ENCODE data around the gene TEAD1. TPM values are rescaled to one million over a fixed set of nuclear protein-coding genes. Genes with fewer than 3 reads are reported as not detected.

Gene TEAD1
- polyA plus RNA-seq, 1 experiment = 79.2 TPM

GRCh38 chr11:12983336-12983735, 309.1 kb downstream of the TEAD1 start:
- no peak overlapping the region for H3K4me3 ChIP-seq (ENCODE audit: low read depth, low read length)
- no peak for DNase-seq (ENCODE audit: low read depth)
- H3K36me3 ChIP-seq (ENCODE audit: control insufficient read depth, insufficient read depth, low read length) = no peaks in the 10 kb centered on the region
- ChIA-PET POLR2A (no interaction called here), CTCF (interaction anchor here (1.0 to 1.4 kb wide), 2 partner anchors 9 to 15 kb away, joined by 3 to 4 read pairs; no protein-coding TSS in a partner anchor)
- peaks cover 17% of the 10 kb centered on the region for H3K27me3 ChIP-seq (ENCODE audit: control insufficient read depth, insufficient read depth, low read length)
- no peak for TF ChIP-seq CTCF (IDR thresholded peaks at IDR 0.05; ENCODE audit: insufficient read depth, low read depth, low read length)

- no peak for TF ChIP-seq CTCF (IDR thresholded peaks at IDR 0.05; ENCODE audit: insufficient read depth, low read depth, low read length)
- no peak for DNase-seq (ENCODE audit: low read depth)
- ChIA-PET POLR2A (no interaction called here), CTCF (no interaction called here)
- Histone ChIP-seq H3K36me3 (ENCODE audit: control insufficient read depth, insufficient read depth, low read length) (no peaks in the 10 kb centered on the region), H3K27me3 (ENCODE audit: control insufficient read depth, insufficient read depth, low read length) (peaks cover 14% of the 10 kb centered on the region), H3K4me3 (ENCODE audit: low read depth, low read length) (no peak overlapping the region)
These were observed 312.1 kb downstream of the TEAD1 start for GRCh38 chr11:12986194-12986898.

GRCh38 chr11:12989428-12990161, 315.4 kb downstream of the TEAD1 start:
- H3K27me3 ChIP-seq (ENCODE audit: control insufficient read depth, insufficient read depth, low read length) = peaks cover 6% of the 10 kb centered on the region
- no peak for DNase-seq (ENCODE audit: low read depth)
- H3K36me3 ChIP-seq (ENCODE audit: control insufficient read depth, insufficient read depth, low read length) = no peaks in the 10 kb centered on the region
- ChIA-PET POLR2A (no interaction called here), CTCF (interaction anchor here (0.8 kb wide), 1 partner anchor 8 kb away, joined by 5 read pairs; no protein-coding TSS in a partner anchor)
- no peak for TF ChIP-seq CTCF (IDR thresholded peaks at IDR 0.05; ENCODE audit: insufficient read depth, low read depth, low read length)
- H3K4me3 ChIP-seq (ENCODE audit: low read depth, low read length) = no peak overlapping the region

GRCh38 chr11:12990162-12990480, 315.9 kb downstream of the TEAD1 start:
- DNase-seq (ENCODE audit: low read depth) = no peak
- ChIA-PET POLR2A (no interaction called here), CTCF (interaction anchor here (0.7 to 0.8 kb wide), 2 partner anchors 9 to 74 kb away, joined by 3 to 5 read pairs; no protein-coding TSS in a partner anchor)
- TF ChIP-seq CTCF (IDR thresholded peaks at IDR 0.05; ENCODE audit: insufficient read depth, low read depth, low read length) = no peak
- H3K27me3 ChIP-seq (ENCODE audit: control insufficient read depth, insufficient read depth, low read length) = peaks cover 6% of the 10 kb centered on the region
- no peaks in the 10 kb centered on the region for H3K36me3 ChIP-seq (ENCODE audit: control insufficient read depth, insufficient read depth, low read length)
- H3K4me3 ChIP-seq (ENCODE audit: low read depth, low read length) = no peak overlapping the region

GRCh38 chr11:12991426-12991825, 317.2 kb downstream of the TEAD1 start:
- H3K27me3 ChIP-seq (ENCODE audit: control insufficient read depth, insufficient read depth, low read length) = peaks cover 3% of the 10 kb centered on the region
- no peaks in the 10 kb centered on the region for H3K36me3 ChIP-seq (ENCODE audit: control insufficient read depth, insufficient read depth, low read length)
- no peak overlapping the region for H3K4me3 ChIP-seq (ENCODE audit: low read depth, low read length)
- ChIA-PET CTCF (interaction anchor here (0.5 kb wide), 1 partner anchor 394 kb away, joined by 3 read pairs; no protein-coding TSS in a partner anchor), POLR2A (no interaction called here)
- DNase-seq (ENCODE audit: low read depth) = no peak
- TF ChIP-seq CTCF (IDR thresholded peaks at IDR 0.05; ENCODE audit: insufficient read depth, low read depth, low read length) = no peak

All from BJ (cell line).